Loucy (cell line): ENCODE measurements around the gene OLFM3.

ENCODE experiments used
- CTCF ChIP-seq: fragments of 200-600 bp; sonication (generic); conservative IDR thresholded peaks from 2 replicates; pipeline ENCODE4 v1.5.1; 2014; ENCODE audit warnings: mild to moderate bottlenecking, antibody characterized with exemption, low read length
- EZH2phosphoT487 ChIP-seq: fragments of 200-600 bp; IDR thresholded peaks from 2 replicates; pipeline ENCODE4 v1.6.1; 2018; ENCODE audit warnings: antibody characterized with exemption, mild to moderate bottlenecking, moderate library complexity, borderline replicate concordance

DNA sequence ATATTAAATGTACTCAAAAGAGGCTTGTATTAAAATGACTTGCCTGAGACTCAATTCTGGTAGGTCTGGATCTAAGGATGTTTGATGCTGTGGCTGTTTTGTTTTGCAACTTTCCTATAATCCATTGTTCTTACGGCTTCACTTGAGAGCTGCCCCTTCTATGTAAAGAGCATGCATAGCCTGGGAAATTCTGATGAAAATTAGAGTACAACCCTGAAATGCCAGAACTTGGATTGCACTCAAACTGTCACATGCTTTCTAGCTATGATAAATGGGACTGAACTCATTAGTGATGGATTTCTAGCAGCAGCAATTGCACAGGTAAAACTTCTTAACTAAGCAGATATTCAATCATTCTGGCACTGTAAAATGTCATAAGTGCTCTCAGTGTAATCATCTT is 67.9 kb downstream of the OLFM3 start:
- no peak for TF ChIP-seq CTCF
- no peak for TF ChIP-seq EZH2phosphoT487
